Measurements from ENCODE around the gene ARHGAP10. TPM values are rescaled to one million over a fixed set of nuclear protein-coding genes. Genes with fewer than 3 reads are reported as not detected.
A peak's percentile ranks its signal among the peaks of the same experiment; 100 is the strongest.
"Not testable (repeated sequence)": the region's sequence is repeated elsewhere in the genome, so short reads cannot be mapped to it uniquely, and the experiment has no call there.

Gene ARHGAP10
- total RNA-seq, 1 experiment from 2014 or later = 9.0 TPM

- Histone ChIP-seq H3K4me3 (ENCODE audit: low read length) (no peak overlapping the region), H3K9ac (ENCODE audit: low read length) (no peak overlapping the region), H3K9me3 (ENCODE audit: low read length) (no peaks in the 10 kb centered on the region), H3F3A (ENCODE audit: low read length, unreplicated experiment) (no peaks in the 10 kb centered on the region), H3K27ac (ENCODE audit: low read length) (peak overlapping the region; percentile 43; the same call in 1 of the 2 replicates), H3K4me2 (ENCODE audit: low read length) (peak overlapping the region; percentile 66), H3K36me3 (ENCODE audit: low read depth, low read length) (no peaks in the 10 kb centered on the region), H3K27me3 (ENCODE audit: low read length) (no peaks in the 10 kb centered on the region), H3K9me2 (replicated peaks; ENCODE audit: low read length) (no peaks in the 10 kb centered on the region), H4K20me1 (ENCODE audit: low read length) (no peaks in the 10 kb centered on the region), H2AFZ (ENCODE audit: low read length) (no peak overlapping the region), H3K79me2 (ENCODE audit: low read length) (peaks cover 33% of the 10 kb centered on the region), H3K4me1 (ENCODE audit: insufficient read depth, low read length) (peaks cover 52% of the 10 kb centered on the region)
- CTCF ChIA-PET = no interaction called here
- DNase-seq (no peak), ATAC-seq (peak; percentile 40; the same call in 1 of the 2 replicates)
- intact Hi-C loops (cut with micrococcal nuclease) = no loop called here
- POLR2A ChIA-PET (ENCODE audit: unreplicated experiment) = no interaction called here
- BruUV-seq (replicated peaks) = no TSS peak
- TF ChIP-seq EZH2phosphoT487 (IDR thresholded peaks at IDR 0.05; ENCODE audit: borderline replicate concordance, low read length) (no peak), EZH2 (IDR thresholded peaks at IDR 0.05; ENCODE audit: low read length, unreplicated experiment) (no peak), CTCF (conservative IDR thresholded peaks at IDR 0.05; ENCODE audit: low read depth, low read length) (no peak)
These were observed 62.4 kb downstream of the ARHGAP10 start for GRCh38 chr4:147794314-147794680.

GRCh38 chr4:147794787-147795413 is 63.0 kb downstream of the ARHGAP10 start:
- ChIA-PET CTCF (no interaction called here), POLR2A (ENCODE audit: unreplicated experiment) (no interaction called here)
- no peak overlapping the region for H3K9ac ChIP-seq (ENCODE audit: low read length)
- H3K9me2 ChIP-seq (replicated peaks; ENCODE audit: low read length) = no peaks in the 10 kb centered on the region
- no peak overlapping the region for H3K4me3 ChIP-seq (ENCODE audit: low read length)
- DNase-seq = no peak
- no peaks in the 10 kb centered on the region for H3K27me3 ChIP-seq (ENCODE audit: low read length)
- peaks cover 33% of the 10 kb centered on the region for H3K79me2 ChIP-seq (ENCODE audit: low read length)
- intact Hi-C loops (cut with micrococcal nuclease) = no loop called here
- TF ChIP-seq CTCF (conservative IDR thresholded peaks at IDR 0.05; ENCODE audit: low read depth, low read length) (no peak), EZH2 (IDR thresholded peaks at IDR 0.05; ENCODE audit: low read length, unreplicated experiment) (no peak), EZH2phosphoT487 (IDR thresholded peaks at IDR 0.05; ENCODE audit: borderline replicate concordance, low read length) (no peak)
- H3K36me3 ChIP-seq (ENCODE audit: low read depth, low read length) = no peaks in the 10 kb centered on the region
- no peak overlapping the region for H2AFZ ChIP-seq (ENCODE audit: low read length)
- H3K4me2 ChIP-seq (ENCODE audit: low read length) = peak overlapping the region; percentile 66; the same call in 1 of the 2 replicates
- BruUV-seq (replicated peaks) = no TSS peak
- H3K27ac ChIP-seq (ENCODE audit: low read length) = no peak overlapping the region
- H3F3A ChIP-seq (ENCODE audit: low read length, unreplicated experiment) = no peaks in the 10 kb centered on the region
- peaks cover 46% of the 10 kb centered on the region for H3K4me1 ChIP-seq (ENCODE audit: insufficient read depth, low read length)
- no peaks in the 10 kb centered on the region for H4K20me1 ChIP-seq (ENCODE audit: low read length)
- no peaks in the 10 kb centered on the region for H3K9me3 ChIP-seq (ENCODE audit: low read length)
- no peak for ATAC-seq

GRCh38 chr4:147799057-147799456 is 67.2 kb downstream of the ARHGAP10 start:
- peaks cover 17% of the 10 kb centered on the region for H3K79me2 ChIP-seq (ENCODE audit: low read length)
- CTCF ChIA-PET; H2AFZ ChIP-seq (ENCODE audit: low read length); BruUV-seq (replicated peaks); POLR2A ChIA-PET (ENCODE audit: unreplicated experiment); H3K36me3 ChIP-seq (ENCODE audit: low read depth, low read length); H3K9me2 ChIP-seq (replicated peaks; ENCODE audit: low read length); H3K27me3 ChIP-seq (ENCODE audit: low read length); H3K27ac ChIP-seq (ENCODE audit: low read length); H3K4me3 ChIP-seq (ENCODE audit: low read length); intact Hi-C loops (cut with micrococcal nuclease); H3F3A ChIP-seq (ENCODE audit: low read length, unreplicated experiment); H3K4me2 ChIP-seq (ENCODE audit: low read length); H3K4me1 ChIP-seq (ENCODE audit: insufficient read depth, low read length); H3K9me3 ChIP-seq (ENCODE audit: low read length); H3K9ac ChIP-seq (ENCODE audit: low read length); H4K20me1 ChIP-seq (ENCODE audit: low read length); ATAC-seq; DNase-seq: not testable (repeated sequence)
